SK-N-MC (cell line): ENCODE data around the gene TIPARP.

ENCODE experiments used
- EZH2 ChIP-seq: fragments of 200-600 bp; sonication (generic); IDR thresholded peaks from one replicate; pipeline ENCODE4 v1.6.1; 2017; ENCODE audit warnings: antibody characterized with exemption
- POLR2AphosphoS5 ChIP-seq: IDR thresholded peaks from 2 replicates; pipeline ENCODE4 v1.6.1; 2012; ENCODE audit warnings: mild to moderate bottlenecking, low read depth, low read length, borderline replicate concordance

DNA sequence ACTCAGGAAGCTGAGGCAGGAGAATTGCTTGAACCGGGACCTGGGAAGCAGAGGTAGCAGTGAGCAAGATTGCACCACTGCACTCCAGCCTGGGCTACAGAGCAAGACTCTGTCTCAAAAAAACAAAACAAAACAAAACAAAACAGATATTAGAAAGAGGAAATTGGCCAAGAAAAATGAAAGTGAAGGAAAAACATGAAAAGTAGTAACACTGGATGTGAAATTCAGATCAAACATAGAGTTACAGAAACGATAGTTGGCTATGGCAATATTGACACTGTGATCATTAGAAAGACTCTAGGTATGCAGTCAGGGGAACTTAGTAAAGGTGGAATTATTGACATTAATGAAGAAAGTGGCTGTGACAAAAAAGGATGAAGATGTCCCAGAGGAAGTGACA is 13.2 kb upstream of the TIPARP start:
- TF ChIP-seq EZH2, result no peak
- TF ChIP-seq POLR2AphosphoS5, result no peak
